Nephron (organoid): ENCODE results near the gene ZFR2.
A peak's percentile ranks its signal among the peaks of the same experiment; 100 is the strongest.
"Not testable (repeated sequence)": the region's sequence is repeated elsewhere in the genome, so short reads cannot be mapped to it uniquely, and the experiment has no call there.

ENCODE experiments used
- H3K27ac Mint-ChIP-seq, 3 experiments: 2 replicates each; pipeline ENCODE4 v1.8.0; 2020; ENCODE audit warnings: mixed read lengths in 3 of 3, mild to moderate bottlenecking in 2 of 3, moderate library complexity in 1 of 3
- H3K27me3 Mint-ChIP-seq: 2 replicates; pipeline ENCODE4 v1.8.0; 2021; ENCODE audit warnings: low read depth, mild to moderate bottlenecking, moderate library complexity, mixed read lengths
- H3K36me3 Mint-ChIP-seq: 2 replicates; pipeline ENCODE4 v1.8.0; 2020; ENCODE audit warnings: low read depth, mixed read lengths
- H3K4me1 Mint-ChIP-seq: 2 replicates; pipeline ENCODE4 v1.8.0; 2020; ENCODE audit warnings: mixed read lengths
- H3K4me3 Mint-ChIP-seq, 3 experiments: 2 replicates each; pipeline ENCODE4 v1.8.0; 2020; ENCODE audit warnings: mild to moderate bottlenecking in 3 of 3, mixed read lengths in 3 of 3, moderate library complexity in 2 of 3
- H3K9me3 Mint-ChIP-seq: 2 replicates; pipeline ENCODE4 v1.8.0; 2020; ENCODE audit warnings: mixed read lengths
- TF ChIP-seq, protein P1 (sequence below), 3 experiments: fragments of 200-600 bp; sonication (generic); IDR thresholded peaks; one replicate each; pipeline ENCODE4 v1.5.0; 2021; ENCODE audit warnings: antibody characterized with exemption in 3 of 3; ENCODE audit not compliant: unreplicated experiment in 3 of 3

The ZFR2 gene

DNA sequence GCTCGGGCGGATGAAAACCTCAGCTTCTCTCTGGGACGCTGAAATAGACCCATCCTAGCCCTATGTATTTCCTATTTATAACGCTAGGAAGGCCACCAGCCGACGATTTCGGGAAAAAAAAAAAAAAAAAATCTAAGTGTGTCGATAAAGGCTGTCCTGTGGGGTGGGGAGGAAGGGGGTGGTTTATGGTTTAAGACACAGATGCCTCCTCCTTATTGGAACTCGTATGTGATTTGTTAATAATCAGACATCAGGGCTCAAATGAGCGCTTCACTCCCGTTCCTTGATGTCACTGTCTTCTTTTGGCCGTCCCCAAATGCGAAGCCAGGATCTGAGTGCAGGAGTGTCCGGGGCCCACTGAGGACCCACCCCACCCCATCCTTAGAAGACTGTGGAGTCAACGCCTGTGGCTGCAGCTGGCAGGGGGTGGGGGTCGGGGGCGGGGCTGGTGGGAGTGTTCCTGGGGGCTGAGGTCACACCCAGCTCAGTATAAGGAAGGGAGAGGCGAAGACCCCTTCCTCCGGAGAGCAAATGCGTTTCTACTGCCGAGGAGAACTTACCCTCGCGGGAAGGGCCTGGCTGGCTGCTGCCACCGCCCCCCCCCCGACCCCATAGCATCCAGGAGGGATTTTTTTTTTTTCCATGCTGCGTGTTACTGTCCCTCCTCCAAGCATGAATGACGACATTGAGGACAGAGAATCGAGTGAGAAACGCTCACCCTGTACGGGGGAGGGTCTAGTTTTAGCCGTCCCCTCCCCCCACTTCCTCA lies 12.6 kb upstream of the ZFR2 start:
- peaks cover 5% of the 10 kb centered on the region for H3K4me1 Mint-ChIP-seq
- TF ChIP-seq, protein P1, sequence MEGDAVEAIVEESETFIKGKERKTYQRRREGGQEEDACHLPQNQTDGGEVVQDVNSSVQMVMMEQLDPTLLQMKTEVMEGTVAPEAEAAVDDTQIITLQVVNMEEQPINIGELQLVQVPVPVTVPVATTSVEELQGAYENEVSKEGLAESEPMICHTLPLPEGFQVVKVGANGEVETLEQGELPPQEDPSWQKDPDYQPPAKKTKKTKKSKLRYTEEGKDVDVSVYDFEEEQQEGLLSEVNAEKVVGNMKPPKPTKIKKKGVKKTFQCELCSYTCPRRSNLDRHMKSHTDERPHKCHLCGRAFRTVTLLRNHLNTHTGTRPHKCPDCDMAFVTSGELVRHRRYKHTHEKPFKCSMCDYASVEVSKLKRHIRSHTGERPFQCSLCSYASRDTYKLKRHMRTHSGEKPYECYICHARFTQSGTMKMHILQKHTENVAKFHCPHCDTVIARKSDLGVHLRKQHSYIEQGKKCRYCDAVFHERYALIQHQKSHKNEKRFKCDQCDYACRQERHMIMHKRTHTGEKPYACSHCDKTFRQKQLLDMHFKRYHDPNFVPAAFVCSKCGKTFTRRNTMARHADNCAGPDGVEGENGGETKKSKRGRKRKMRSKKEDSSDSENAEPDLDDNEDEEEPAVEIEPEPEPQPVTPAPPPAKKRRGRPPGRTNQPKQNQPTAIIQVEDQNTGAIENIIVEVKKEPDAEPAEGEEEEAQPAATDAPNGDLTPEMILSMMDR (IDR thresholded peaks at IDR 0.05; ENCODE audit: unreplicated experiment in 3 of 3), result no peak
- peaks cover 3% of the 10 kb centered on the region for H3K9me3 Mint-ChIP-seq
- H3K27ac Mint-ChIP-seq, result no peak overlapping the region
- peak overlapping the region; percentile 37 to 58 (median 40) for H3K4me3 Mint-ChIP-seq
- no peaks in the 10 kb centered on the region for H3K36me3 Mint-ChIP-seq
- H3K27me3 Mint-ChIP-seq, result peaks cover 69% of the 10 kb centered on the region

DNA sequence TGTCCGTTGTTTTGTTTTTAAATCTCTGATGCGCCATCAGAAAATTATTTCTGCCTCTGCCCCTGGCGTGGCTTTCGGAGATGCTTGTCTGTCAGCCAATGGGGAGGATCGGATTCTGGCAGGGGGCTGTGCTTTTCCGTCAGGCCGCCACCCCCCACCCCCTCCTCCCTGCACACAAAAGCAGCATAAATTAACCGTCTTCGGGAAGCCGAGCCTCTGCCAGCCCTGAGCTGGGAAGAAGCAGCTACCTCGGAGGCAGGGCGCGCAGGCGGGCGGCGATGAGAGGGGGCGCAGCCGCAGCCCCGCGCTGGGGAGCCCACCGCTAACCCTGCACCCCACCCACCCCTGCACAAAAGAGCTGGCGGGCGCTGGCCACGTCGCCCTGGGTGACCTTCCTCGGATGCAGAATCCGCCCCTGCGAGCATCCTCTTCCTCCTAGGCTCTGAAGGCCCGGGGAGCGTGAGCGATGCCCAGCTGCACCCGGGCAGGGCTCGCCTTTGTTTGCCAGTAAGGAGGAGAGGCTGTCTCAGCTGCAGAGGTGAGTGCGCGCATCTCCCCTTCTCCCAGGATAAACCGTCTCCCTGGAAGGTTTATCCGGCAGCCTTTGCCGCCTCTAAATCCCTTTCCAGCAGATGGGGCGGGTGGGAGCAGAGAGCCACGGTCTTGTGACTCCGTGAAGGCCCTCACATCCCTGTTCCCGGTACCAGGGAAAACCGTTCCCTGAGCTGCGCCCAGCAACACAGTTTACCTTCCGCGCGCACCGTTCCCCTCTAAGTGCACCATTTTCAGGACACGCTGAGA lies 11.8 kb upstream of the ZFR2 start, which contains the start of gene ATCAY:
TSS of gene ATCAY (plus strand) at position 215 of the 801 bp plus-strand sequence. CDS start 5,083 bp downstream, outside the sequence.
- H3K4me1 Mint-ChIP-seq, result peaks cover 5% of the 10 kb centered on the region
- peak within 1 kb of the TSS; percentile 40 to 58 (median 49) for H3K4me3 Mint-ChIP-seq
- H3K9me3 Mint-ChIP-seq, result peaks cover 3% of the 10 kb centered on the region
- no peak within 1 kb of the TSS for H3K27ac Mint-ChIP-seq
- TF ChIP-seq, protein P1 (IDR thresholded peaks at IDR 0.05; ENCODE audit: unreplicated experiment in 3 of 3), result no peak
- peaks cover 64% of the 10 kb centered on the region for H3K27me3 Mint-ChIP-seq
- H3K36me3 Mint-ChIP-seq, result no peaks in the 10 kb centered on the region

- peaks cover 3% of the 10 kb centered on the region for H3K9me3 Mint-ChIP-seq
- H3K27ac Mint-ChIP-seq, result no peak overlapping the region
- H3K4me1 Mint-ChIP-seq, result peaks cover 5% of the 10 kb centered on the region
- TF ChIP-seq, protein P1 (IDR thresholded peaks at IDR 0.05; ENCODE audit: unreplicated experiment in 3 of 3), result no peak
- H3K36me3 Mint-ChIP-seq, result no peaks in the 10 kb centered on the region
- H3K4me3 Mint-ChIP-seq, result no peak overlapping the region
- H3K27me3 Mint-ChIP-seq, result peaks cover 64% of the 10 kb centered on the region
These were observed 10.8 kb upstream of the ZFR2 start for GRCh38 chr19:3879656-3880055.

DNA sequence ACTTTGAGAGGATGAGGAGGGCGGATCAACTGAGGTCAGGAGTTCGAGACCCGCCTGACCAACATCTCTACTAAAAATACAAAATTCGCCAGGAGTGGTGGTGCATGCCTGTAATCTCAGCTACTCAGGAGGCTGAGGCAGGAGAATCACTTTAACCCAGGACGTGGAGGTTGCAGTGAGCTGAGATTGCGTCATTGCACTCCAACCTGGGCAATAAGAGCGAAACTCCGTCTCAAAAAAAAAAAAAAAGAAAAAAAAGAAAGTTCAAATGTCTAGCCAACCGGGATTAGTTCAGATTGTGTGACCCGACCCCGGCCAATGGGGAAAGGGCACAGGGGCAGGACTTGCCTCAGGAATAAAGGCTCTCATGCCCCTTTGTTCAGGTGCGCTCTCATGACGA lies 5.9 kb upstream of the ZFR2 start:
- not testable (repeated sequence) for H3K9me3 Mint-ChIP-seq, H3K4me1 Mint-ChIP-seq, H3K27ac Mint-ChIP-seq, H3K4me3 Mint-ChIP-seq, H3K36me3 Mint-ChIP-seq
- H3K27me3 Mint-ChIP-seq, result peaks cover 55% of the 10 kb centered on the region

- Mint-ChIP-seq H3K36me3 (peaks cover 6% of the 10 kb centered on the region), H3K9me3 (peaks cover 10% of the 10 kb centered on the region), H3K4me3 (no peak overlapping the region), H3K4me1 (no peaks in the 10 kb centered on the region), H3K27me3 (peaks cover 52% of the 10 kb centered on the region), H3K27ac (no peak overlapping the region)
- TF ChIP-seq, protein P1 (IDR thresholded peaks at IDR 0.05; ENCODE audit: unreplicated experiment in 3 of 3), result no peak
These were observed 4.3 kb upstream of the ZFR2 start for GRCh38 chr19:3873151-3873550.

- Mint-ChIP-seq H3K27ac (no peak overlapping the region), H3K27me3 (peaks cover 65% of the 10 kb centered on the region), H3K4me3 (peak overlapping the region; percentile 31 to 73 (median 39)), H3K36me3 (peaks cover 6% of the 10 kb centered on the region), H3K4me1 (no peaks in the 10 kb centered on the region), H3K9me3 (peaks cover 6% of the 10 kb centered on the region)
- TF ChIP-seq, protein P1 (IDR thresholded peaks at IDR 0.05; ENCODE audit: unreplicated experiment in 3 of 3), result no peak
These were observed 668 bp downstream of the ZFR2 start for GRCh38 chr19:3867971-3868769.
